ENCODE results near the gene RNF13.
"Not testable (repeated sequence)": the region's sequence is repeated elsewhere in the genome, so short reads cannot be mapped to it uniquely, and the experiment has no call there.

The RNF13 gene

DNA sequence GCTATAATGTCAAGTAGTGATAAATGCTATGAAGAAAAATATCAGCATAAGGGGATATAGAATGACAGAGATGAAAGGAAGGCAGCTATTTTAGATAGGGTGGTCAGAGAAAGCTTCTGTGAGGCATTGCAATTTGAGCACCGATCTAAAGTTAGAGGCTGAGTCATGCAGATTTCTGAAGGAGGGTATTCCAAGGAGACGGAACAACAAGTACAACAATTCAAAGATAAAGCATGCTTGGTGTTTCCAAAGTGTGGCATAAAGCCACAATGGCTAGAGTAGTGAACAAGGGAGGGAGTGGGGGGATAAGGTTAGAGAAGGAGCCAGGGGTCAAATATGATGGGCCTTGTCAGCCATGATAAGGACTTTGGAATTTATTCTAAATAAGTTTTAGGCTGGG, 85.8 kb downstream of the RNF13 start:
- DNase-seq (ENCODE audit: low read depth) = no peak

DNA sequence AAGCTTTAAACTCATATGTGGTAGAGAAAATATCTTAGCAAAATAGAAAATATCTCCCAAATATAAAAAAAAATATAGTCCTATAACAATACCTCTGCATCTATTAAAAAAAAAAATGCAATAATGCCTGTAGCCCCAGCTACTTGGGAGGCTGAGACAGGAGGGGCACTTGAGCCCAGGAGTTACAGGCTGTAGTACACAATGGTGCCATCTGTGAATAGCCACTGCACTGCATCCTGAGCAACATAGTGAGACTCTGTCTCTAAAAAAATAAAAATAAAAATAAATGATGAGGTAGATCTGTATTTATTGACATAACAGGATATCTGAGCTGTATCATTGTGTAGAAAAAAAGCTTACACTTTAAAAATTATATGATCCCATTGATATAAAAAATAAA, 87.3 kb downstream of the RNF13 start:
- DNase-seq (ENCODE audit: low read depth) = no peak

DNA sequence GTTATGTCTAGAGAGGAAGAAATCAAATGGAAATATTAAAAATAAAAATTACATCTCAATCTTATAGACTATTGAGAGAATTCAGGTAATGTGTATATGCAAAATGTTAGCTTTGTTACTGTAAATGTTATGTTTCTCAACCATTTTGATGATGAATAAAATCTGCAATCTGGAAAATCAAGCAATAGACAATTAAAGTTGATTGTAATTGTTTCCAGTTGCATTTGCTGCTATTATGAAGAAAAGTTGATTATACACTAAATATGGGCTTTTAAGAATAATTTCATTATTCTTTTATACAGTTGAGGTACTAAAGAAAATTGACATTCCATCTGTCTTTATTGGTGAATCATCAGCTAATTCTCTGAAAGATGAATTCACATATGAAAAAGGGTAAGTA, 88.8 kb downstream of the RNF13 start:
- no peak for DNase-seq (ENCODE audit: low read depth)

DNA sequence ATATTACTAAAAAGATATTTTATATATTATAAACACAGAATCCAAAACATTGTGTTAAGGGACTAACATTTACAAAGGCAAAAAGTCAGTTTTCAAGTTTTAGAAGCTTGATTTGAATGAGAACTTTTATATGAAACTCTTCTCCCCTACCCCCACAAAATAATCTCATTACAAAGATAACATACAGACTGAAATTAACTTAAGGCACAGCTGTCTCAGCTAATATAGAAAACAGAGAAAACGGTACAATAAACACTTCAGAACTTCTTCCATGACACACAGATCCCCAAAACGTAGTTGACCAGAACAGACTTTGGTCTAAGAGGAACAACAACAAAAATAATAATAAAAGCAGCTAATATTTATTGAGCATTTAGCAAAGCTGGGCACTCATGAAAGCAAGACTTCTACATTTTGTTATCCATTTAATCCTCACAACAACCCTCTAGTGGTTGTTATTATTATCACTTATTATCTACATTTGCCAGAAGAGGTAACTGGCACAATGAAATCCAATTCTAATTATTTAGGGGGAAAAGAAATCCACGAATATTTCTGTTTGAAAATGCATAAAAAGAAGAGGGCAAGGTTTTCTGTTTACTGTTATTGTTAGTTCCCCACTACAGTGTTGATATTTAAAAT, 89.6 kb downstream of the RNF13 start:
- no peak for DNase-seq (ENCODE audit: low read depth)

DNA sequence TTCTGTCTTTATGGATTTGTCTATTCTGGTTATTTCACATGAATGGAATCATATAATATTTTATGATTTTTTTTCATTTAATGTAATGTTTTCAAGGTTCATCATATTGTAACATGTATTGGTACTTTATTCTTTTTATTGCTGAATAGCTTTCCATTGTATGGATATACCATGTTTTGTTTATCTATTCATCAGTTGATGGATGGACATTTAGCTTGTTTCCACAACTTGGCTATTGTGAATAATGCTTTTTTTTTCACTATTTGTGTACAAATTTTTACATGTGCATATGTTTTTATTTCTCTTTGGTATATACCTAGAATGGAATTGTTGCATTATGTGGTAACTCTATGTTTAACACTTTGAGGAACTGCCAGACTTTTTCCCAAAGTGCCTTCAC, 93.0 kb downstream of the RNF13 start:
- no peak for DNase-seq (ENCODE audit: low read depth)

DNA sequence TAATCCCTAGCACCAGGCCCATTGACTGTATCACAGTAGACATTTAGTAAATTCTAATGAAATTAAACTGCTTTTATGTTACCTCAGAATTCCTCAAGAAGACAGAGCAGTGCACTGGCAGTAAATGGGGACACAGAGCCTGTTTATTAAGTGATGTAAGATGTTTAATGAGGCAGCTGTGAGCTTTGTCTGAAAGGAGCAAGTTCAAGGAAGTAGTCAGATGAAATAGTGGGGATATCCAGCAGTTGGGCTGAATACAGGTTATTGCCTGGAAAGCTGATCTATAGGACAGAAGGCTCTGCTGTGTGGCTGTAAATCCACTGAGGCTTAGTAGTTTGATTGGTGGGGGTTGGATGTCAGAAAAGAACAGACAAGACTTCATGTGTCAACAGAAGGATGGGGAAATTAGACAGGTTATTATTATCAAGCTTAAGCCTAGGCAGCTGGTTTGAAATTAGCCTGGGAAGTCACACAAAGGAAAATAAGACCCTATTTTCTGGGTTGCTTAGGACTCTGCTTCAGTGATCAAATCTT, 95.5 kb downstream of the RNF13 start:
- DNase-seq (ENCODE audit: low read depth) = no peak

DNA sequence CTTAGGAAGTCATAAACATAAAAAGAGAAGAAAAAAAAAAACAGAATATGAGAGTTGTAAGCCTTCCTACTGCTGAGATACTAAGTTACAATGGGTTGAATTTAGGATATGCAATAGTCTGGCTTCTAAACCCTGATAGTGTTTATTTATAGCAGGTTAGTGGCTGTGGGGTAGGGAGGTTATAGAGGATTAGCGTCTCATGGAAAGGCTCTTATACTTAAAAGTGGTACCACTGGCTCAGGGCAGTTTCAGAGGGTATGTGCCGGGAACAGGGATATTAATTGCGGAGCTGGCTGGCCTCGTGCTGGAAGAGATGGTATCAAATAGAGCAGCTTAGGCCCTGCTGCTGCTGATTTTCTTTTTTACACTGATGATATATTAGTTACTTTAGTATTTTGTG, 96.9 kb downstream of the RNF13 start:
- no peak for DNase-seq (ENCODE audit: low read depth)

DNA sequence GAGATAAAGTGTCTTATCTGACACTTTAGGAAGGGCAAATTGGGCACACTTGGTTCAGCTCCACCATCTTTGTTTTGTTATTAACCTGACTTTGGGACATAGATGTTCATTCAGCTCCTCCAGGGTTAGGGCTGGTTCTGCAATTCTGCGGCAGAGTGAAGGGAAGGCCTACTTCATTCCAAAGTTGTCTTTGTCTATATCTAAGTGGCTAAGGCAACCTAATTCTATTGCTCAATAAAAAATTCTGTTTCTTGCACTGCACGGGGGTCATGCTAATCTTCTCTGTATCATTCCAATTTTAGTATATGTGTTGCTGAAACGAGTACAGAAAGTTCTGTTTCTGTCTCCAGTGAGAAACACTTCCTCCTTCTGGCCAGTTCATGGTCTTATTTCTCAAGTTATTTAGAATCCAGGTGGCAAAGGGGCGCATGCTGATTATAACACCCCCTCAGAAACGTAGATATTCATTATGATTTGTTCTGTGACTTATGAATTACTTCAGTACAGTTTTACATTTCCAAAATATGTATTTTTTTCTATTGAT, 104.2 kb downstream of the RNF13 start:
- DNase-seq (ENCODE audit: low read depth) = no peak

DNA sequence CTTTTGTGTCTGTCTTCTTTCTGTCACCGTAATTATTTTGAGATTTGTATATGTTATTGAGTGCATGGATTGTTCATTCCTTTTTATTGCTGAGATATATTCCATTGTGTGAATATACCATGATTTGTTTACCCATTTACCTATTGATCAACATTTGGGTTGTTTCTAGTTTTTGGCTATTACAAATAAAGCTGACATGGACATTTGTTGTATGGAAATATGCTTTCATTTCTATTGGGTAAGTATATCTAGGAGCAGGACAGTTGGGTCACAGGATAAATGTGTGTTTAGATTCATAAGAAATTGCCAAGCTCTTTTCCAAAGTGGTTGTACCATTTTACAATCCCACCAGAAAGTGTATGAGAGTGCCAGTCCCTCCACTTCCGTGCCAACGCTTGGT, 106.5 kb downstream of the RNF13 start:
- no peak for DNase-seq (ENCODE audit: low read depth)

DNA sequence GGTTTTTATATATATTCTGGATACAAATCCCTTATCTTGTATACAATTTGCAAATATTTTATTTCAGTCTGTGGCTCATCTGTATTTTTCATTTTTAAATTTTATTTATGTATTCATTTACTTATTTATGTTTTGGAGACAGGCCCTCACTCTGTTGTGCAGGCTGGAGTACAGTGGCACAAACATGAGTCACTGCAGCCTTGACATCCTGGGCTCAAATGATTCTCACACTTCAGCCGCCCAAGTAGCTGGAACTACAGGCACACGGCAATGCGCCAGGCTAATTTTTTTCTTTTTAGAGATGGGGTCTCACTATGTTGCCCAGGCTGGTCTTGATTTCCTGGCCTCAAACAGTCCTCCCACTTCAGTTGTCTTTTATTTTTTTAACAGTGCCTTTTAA, 107.1 kb downstream of the RNF13 start:
- DNase-seq (ENCODE audit: low read depth) = no peak

DNA sequence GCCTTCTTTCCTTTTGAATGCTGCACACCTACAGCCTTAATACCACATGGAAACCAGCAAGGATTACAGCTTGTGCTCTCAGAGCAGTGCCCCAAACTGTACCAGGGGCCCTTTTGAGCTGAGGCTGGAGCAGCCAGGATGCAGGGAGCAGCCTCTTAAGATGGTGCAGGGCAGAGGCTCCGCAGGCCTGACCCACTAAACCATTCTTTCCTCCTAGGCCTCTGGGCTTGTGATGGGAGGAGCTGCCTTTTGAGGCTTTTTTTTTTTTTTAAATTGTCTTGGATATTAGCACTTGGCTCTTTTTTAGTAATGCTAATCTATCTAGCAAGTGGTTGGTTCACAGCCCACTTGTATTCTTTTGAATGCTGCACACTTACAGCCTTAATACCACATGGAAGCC, 120.0 kb downstream of the RNF13 start:
- DNase-seq (ENCODE audit: low read depth) = no peak

DNA sequence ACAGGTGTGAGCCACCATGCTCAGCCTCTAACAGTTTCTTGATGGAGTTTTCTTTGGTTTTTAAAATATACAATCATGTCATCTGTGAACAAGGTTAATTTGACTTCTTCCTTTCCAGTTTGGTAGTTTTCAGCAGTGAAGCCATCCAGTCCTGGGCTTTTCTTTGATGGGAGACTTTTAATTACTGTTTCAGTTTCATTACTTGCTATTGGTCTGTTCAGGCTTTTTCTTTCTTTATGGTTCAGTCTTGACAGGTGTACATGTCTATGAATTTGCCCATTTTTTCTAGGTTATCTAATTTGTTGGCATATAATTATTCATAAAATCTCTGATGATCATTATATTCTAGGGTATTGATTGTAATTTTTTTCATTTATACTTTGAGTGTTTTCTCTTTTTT, 120.8 kb downstream of the RNF13 start:
- no peak for DNase-seq (ENCODE audit: low read depth)

DNA sequence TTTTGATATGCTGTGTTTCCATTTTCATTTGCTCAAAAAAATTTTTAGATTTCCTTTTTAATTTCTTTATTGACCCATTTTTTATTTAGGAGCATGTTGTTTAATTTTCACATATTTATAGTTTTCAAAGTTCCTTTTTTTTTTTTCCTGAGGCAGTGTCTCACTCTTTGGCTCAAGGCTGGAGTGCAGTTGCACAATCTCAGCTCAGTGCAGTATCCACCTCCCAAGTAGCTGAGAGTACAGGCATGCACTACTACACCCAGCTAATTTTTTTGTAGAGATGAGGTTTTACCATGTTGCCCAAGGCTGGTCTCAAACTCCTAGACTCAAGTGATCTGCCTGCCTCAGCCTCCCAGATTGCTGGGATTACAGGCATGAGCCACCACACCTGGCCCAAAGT, 121.5 kb downstream of the RNF13 start:
- DNase-seq (ENCODE audit: low read depth) = no peak

DNA sequence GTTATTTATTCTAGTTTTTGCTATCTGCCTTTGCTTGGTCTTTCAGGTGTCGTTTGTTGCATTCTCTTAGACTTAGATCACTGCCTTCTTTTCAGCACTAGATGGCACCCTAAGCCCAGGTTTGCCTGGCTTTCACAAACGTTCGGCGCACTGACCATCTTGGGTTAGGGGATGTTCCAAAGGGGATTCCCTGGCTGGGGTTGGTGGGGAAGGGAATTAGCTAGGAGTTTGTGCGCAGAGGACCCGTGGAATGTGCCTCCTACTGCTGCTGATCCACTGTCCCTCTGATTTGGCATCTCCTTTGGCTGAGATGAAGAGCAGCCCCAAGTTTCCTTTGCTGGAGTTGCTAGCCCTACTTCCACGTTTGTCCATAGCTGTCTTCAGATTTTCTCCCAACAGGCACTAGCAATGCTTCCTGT, 123.8 kb downstream of the RNF13 start:
- no peak for DNase-seq (ENCODE audit: low read depth)

DNA sequence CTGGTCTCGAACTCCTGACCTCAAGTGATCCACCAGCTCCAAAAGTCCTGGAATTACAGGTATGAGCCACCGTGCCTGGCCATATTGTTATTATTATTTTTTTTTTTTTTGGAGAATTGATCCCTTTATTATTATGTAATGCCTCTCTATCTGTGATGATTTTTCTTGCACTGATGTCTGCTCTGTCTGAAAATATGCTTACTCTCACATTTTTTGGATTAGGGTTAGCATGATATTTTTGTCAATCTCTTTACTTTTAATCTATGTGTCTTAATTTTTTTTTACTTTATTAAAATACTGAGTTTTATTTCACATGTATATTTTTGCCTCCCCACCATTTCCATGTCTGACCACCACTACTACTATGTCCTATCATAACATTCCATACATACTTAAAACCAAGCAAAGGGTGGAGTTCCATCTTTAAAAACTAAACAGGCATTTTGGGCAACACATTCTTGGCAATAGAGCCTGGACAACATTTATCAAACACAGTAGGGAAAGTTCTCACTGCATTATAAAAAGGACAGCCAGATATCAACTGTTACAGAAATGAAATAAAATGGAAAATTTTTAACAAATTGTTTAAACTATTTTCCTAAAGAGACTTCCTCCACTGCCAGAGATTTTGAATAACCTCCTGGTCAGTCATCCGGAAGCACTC, 125.5 kb downstream of the RNF13 start:
- not testable (repeated sequence) for DNase-seq (ENCODE audit: low read depth)

DNA sequence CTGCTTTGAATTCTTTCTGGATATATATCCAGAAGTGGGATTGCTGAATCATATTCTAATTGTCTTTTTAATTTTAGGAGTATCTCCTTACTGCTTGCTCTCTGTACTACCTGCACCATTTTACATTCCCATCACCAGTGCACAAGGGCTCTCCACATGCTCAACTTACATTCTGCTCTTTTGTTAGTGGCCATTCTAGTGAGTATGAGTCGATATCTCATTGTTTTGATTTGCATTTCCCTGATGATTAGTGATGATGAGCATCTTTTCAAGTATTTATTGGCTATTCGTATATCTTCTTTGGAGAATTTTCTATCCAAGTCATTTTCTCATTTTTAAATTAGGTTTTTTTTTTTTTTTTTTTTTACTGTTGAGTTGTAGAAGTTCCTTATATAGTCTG, 128.2 kb downstream of the RNF13 start:
- no peak for DNase-seq (ENCODE audit: low read depth)

DNA sequence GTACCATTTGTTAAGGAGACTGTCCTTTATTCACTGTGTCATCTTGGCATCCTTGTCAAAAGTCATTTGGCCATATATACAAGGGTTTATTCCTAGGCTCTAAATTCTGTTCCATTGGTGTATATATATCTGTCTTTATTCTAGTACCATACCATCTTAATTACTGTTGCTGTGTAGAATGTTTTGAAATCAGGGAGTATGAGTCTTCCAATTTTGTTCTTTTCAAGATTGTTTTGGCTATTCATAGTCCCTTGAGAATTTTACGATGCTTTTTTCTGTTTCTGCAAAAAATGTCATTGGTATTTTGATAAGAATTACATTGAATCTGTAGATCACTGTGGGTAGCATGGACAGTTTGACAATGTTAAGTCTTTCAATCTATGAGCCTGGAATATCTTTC, 128.9 kb downstream of the RNF13 start:
- DNase-seq (ENCODE audit: low read depth) = no peak

DNA sequence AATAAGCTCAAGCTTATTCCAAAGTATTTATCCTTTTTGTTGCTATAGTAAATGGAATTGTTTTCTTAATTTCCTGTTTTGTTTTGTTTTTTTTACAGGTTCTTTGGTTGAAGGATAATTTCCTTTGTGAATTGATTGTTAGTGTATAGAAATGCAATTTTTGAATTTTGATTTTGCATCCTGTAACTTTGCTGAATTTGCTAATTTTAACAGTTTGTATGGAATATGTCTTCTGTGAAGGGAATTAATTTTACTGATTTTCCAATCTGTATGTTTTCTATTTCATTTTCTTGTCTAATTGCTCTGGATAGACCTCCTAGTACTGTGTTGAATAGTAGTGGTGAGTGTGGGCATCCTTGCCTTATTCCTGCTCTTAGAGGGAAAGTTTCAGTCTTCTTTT, 129.4 kb downstream of the RNF13 start:
- no peak for DNase-seq (ENCODE audit: low read depth)

DNA sequence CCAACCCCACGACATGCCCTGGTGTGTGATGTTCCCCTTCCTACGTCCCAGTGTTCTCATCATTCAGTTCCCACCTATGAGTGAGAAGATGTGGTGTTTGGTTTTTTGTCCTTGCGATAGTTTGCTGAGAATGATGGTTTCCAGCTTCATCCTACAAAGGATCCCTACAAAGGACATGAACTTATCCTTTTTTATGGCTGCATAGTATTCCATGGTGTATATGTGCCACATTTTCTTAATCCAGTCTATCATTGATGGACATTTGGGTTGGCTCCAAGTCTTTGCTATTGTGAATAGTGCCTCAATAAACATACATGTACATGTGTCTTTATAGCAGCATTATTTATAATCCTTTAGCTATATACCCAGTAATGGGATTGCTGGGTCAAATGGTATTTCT, 131.0 kb downstream of the RNF13 start:
- not testable (repeated sequence) for DNase-seq (ENCODE audit: low read depth)

DNA sequence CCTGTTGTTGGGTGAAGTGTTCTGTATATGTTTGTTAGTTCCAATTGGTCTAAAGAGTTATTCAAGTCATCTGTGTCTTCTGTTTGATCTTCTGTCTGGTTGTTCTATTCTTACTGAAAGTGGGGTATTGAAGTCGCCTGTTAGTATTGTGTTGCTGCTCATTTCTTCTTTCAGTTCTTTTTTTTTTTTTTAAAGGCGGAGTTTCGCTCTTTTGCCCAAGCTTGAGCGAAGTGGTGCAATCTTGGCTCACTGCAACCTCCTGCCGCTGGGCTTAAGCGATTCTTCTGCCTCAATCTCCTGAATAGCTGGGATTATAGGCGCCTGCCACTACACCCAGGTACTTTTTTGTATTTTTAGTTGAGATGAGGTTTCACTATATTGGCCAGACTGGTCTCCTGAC, 134.2 kb downstream of the RNF13 start:
- no peak for DNase-seq (ENCODE audit: low read depth)

DNA sequence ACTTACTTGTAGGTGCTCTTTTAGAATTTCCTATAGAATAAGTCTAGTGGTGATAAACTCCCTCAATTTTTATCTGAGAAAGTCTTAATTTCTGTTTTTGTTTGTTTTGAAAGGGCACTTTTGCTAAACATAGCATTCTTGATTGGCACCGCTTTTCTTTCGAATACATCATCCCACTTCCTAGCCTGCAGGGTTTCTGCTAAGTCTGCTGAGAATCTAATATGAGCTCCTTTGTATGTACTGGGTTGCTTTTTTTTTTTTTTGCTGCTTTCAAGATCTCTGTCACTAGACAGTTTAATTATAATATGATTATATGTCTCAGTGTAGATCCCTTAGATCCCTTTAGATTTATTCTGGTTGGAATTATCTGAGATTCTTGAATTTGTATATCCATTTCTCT, 136.2 kb downstream of the RNF13 start:
- no peak for DNase-seq (ENCODE audit: low read depth)

DNA sequence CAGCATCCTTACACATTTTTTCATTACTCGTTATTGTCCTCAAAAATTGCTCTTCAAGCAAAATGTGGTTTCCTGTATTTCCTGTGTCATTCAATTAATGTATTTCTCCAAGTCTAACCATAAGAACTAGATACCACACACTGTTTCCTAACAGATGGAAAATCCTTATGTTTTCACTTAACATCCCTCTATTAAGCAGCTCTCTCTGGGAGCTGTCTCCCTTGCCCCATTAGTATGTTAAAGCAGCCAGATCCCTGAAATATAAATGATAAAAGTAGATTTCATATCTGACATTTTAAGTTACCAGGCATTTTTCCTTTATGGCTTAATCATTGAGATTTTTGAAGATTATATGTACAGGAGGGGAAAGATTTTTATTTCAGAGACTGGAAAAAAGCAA, 141.8 kb downstream of the RNF13 start:
- no peak for DNase-seq (ENCODE audit: low read depth)

DNA sequence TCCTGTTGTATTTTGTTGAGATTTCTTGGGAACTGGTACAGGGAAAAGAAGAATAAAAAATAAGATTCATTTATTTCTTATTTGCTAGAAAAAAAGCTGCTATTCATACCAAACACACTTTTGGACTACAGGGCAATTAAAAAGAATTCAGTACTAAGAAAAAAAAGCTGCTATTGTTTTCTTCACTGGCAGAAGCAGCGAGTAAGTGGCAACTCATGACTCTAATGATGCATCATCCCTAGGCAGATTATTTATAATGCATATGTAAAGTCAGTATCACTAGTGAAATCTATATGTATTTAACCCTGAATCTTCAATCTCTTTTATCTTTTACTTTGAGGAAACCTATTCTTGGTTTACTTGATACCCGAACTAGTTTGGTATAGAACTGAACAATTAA, 142.4 kb downstream of the RNF13 start:
- no peak for DNase-seq (ENCODE audit: low read depth)
